HepG2 (cell line): ENCODE measurements around the gene GCDH. TPM values are rescaled to one million over a fixed set of nuclear protein-coding genes. Genes with fewer than 3 reads are reported as not detected.

Source experiments
- ARID5B ChIP-seq: IDR thresholded peaks from 2 replicates; pipeline ENCODE4 v1.4.0; 2020; ENCODE audit warnings: mild to moderate bottlenecking, missing genetic modification reagents
- CBX5 ChIP-seq: sonication (generic); formaldehyde crosslinking; IDR thresholded peaks from 2 replicates; pipeline ENCODE4 v1.4.0; 2020; ENCODE audit warnings: missing genetic modification reagents, borderline replicate concordance
- HOXA5 ChIP-seq: sonication (generic); formaldehyde crosslinking; IDR thresholded peaks from 2 replicates; pipeline ENCODE4 v1.4.0; 2020; ENCODE audit warnings: missing genetic modification reagents
- ISL2 ChIP-seq: sonication (generic); formaldehyde crosslinking; IDR thresholded peaks from 2 replicates; pipeline ENCODE4 v1.5.0; 2020; ENCODE audit warnings: missing genetic modification reagents
- LRRFIP1 ChIP-seq: sonication (generic); formaldehyde crosslinking; conservative IDR thresholded peaks from 2 replicates; pipeline ENCODE4 v1.4.0; 2020; ENCODE audit warnings: missing genetic modification reagents
- MAFG ChIP-seq: sonication (generic); formaldehyde crosslinking; IDR thresholded peaks from 2 replicates; pipeline ENCODE4 v1.5.1; 2020; ENCODE audit warnings: mild to moderate bottlenecking, missing genetic modification reagents
- MYC ChIP-seq: sonication (generic); formaldehyde crosslinking; IDR thresholded peaks from 2 replicates; pipeline ENCODE4 v1.9.0; 2021; ENCODE audit warnings: missing genetic modification reagents, borderline replicate concordance
- NCOA1 ChIP-seq: sonication (generic); formaldehyde crosslinking; IDR thresholded peaks from 2 replicates; pipeline ENCODE4 v1.9.0; 2021; ENCODE audit warnings: missing genetic modification reagents
- NR2F6 ChIP-seq, 2 experiments: IDR thresholded peaks; 2 replicates each; pipeline ENCODE4 v1.6.1; 2016; ENCODE audit warnings: antibody characterized with exemption in 1 of 2, mild to moderate bottlenecking in 1 of 2
- RFXAP ChIP-seq: sonication (generic); formaldehyde crosslinking; IDR thresholded peaks from 2 replicates; pipeline ENCODE4 v1.4.0; 2020; ENCODE audit warnings: missing genetic modification reagents, borderline replicate concordance
- YEATS4 ChIP-seq: sonication (generic); formaldehyde crosslinking; IDR thresholded peaks from 2 replicates; pipeline ENCODE4 v1.4.0; 2020; ENCODE audit warnings: missing genetic modification reagents, borderline replicate concordance
- ZNF12 ChIP-seq: sonication (generic); formaldehyde crosslinking; IDR thresholded peaks from 2 replicates; pipeline ENCODE4 v1.5.0; 2020; ENCODE audit warnings: missing genetic modification reagents
- ZNF503 ChIP-seq: sonication (generic); formaldehyde crosslinking; IDR thresholded peaks from 2 replicates; pipeline ENCODE4 v1.4.0; 2020; ENCODE audit warnings: missing genetic modification reagents
- ZNF713 ChIP-seq: sonication (generic); formaldehyde crosslinking; IDR thresholded peaks from 2 replicates; pipeline ENCODE4 v1.4.0; 2020; ENCODE audit warnings: mild to moderate bottlenecking, missing genetic modification reagents
- polyA plus RNA-seq, 8 experiments: library from polyadenylated mRNA; depleted of rRNA in 3 of 8; stranded (reverse) in 7 of 8; unstranded in 1 of 8; fragments of >200 nt; fragmentation: Illumina TruSeq in 4 of 8; extraction: Trizol in 4 of 8; gene quantifications; 2 replicates each; pipeline versions ENCODE4 v1.2.1 to v1.2.3, GENCODE V29; 2011 to 2016; ENCODE audit warnings: low read depth in 4 of 8, missing spikeins in 1 of 8, mixed read lengths in 1 of 8; ENCODE audit not compliant: insufficient read depth in 1 of 8
- total RNA-seq, 5 experiments: library from RNA; depleted of rRNA; stranded (reverse); fragments of >200 nt; fragmentation: Illumina TruSeq; extraction: Trizol; gene quantifications; 2 replicates each; pipeline ENCODE4 v1.2.3, GENCODE V29; 2016; ENCODE audit warnings: low read depth in 1 of 5

The GCDH gene
- total and polyA plus RNA-seq, 2 of the 13 experiments (the other 11 are each of a cell fraction or from before 2014, with no cell fraction given) = 15.1 to 38.0 TPM

GRCh38 chr19:12945479-12946091, 54.6 kb downstream of the GCDH start, which contains the start of gene RAD23A (continued):
- TF ChIP-seq MAFG (no peak), ARID5B (peak; percentile 43; the same call in 1 of the 2 replicates), RFXAP (CRISPR knock-in tag) (peak; percentile 74; the same call in 1 of the 2 replicates), ZNF713 (no peak), NCOA1 (CRISPR knock-in tag) (0 out of 2 replicates have a peak, but pooled peaks have one; percentile 29), HOXA5 (CRISPR knock-in tag) (peak; percentile 71), ZNF12 (CRISPR knock-in tag) (0 out of 2 replicates have a peak, but pooled peaks have one; percentile 8), MYC (CRISPR knock-in tag) (peak; percentile 99), ISL2 (peak; percentile 75), CBX5 (CRISPR knock-in tag) (peak; percentile 51; the same call in 1 of the 2 replicates), YEATS4 (CRISPR knock-in tag) (peak; percentile 96), LRRFIP1 (no peak), ZNF503 (CRISPR knock-in tag) (peak; percentile 75; the same call in 1 of the 2 replicates), NR2F6 (IDR thresholded peaks at IDR 0.05) (no peak), NR2F6 (CRISPR knock-in tag; IDR thresholded peaks at IDR 0.05) (peak; percentile 59; the same call in 1 of the 2 replicates)
